K562 (cell line): ENCODE data around the gene OSBPL1A. TPM values are rescaled to one million over a fixed set of nuclear protein-coding genes. Genes with fewer than 3 reads are reported as not detected.
A peak's percentile ranks its signal among the peaks of the same experiment; 100 is the strongest.

Source experiments
- ATAC-seq: fragments of 200-7000 bp; cut with Tn5 transposase; 3 replicates; pipeline ENCODE4 v1.9.1; 2020; ENCODE audit warnings: moderate library complexity
- BruUV-seq: library from RNA; stranded (reverse); fragments of 400-500 nt; replicated peaks from 2 replicates; lab custom pipeline; 2021; lab: Mats Ljungman, UMichigan
- CTCF ChIA-PET: fragments of 300-600 bp; formaldehyde crosslinking; extraction: SDS; loops from one replicate; lab custom pipeline; 2021; ENCODE audit warnings: low intra/inter-chr PET ratio; lab: Yijun Ruan, JAX
- POLR2A ChIA-PET: fragments of 300-600, 350-650 bp; sonication (Branson Sonifier 250); formaldehyde crosslinking; extraction: SDS; loops from one replicate; lab custom pipeline; 2021; ENCODE audit warnings: antibody characterized with exemption, inconsistent platforms; lab: Yijun Ruan, JAX
- DNase-seq, 4 experiments: peaks; one replicate each; pipeline versions ENCODE4 v3.0.0 to v3.0.0-alpha.2; 2011 to 2018; ENCODE audit warnings: low spot score in 3 of 4, mixed read lengths in 3 of 4; ENCODE audit errors: extremely low read depth in 1 of 4
- FAIRE-seq: peaks from 2 replicates; lab custom pipeline; 2011; peaks lifted over from hg19 to GRCh38; lab: Jason Lieb, UNC
- H2AFZ ChIP-seq: 2 replicates; pipeline ENCODE4 v1.6.0; 2011; ENCODE audit warnings: low read depth, low read length, control low read depth, inconsistent platforms
- H3K27ac ChIP-seq: fragments of 200-600 bp; 3 replicates; pipeline ENCODE4 v1.8.0; 2011; ENCODE audit warnings: low read depth, mild to moderate bottlenecking, control low read depth, inconsistent platforms, low read length, moderate library complexity, mixed read lengths; ENCODE audit errors: extremely low read depth
- H3K27me3 ChIP-seq, 2 experiments: fragments of 300-600 bp in 1 of 2; 2 replicates in 1 of 2; 3 replicates in 1 of 2; pipeline versions ENCODE4 v1.6.0 to v1.8.0; 2011; ENCODE audit warnings: inconsistent platforms in 2 of 2, low read length in 2 of 2, mild to moderate bottlenecking in 1 of 2, mixed read lengths in 1 of 2, moderate library complexity in 1 of 2; ENCODE audit not compliant: control insufficient read depth in 2 of 2, insufficient read depth in 2 of 2
- H3K36me3 ChIP-seq: fragments of 300-600 bp; 3 replicates; pipeline ENCODE4 v1.8.0; 2011; ENCODE audit warnings: mild to moderate bottlenecking, low read length, inconsistent platforms; ENCODE audit not compliant: control insufficient read depth, insufficient read depth
- H3K4me1 ChIP-seq, 2 experiments: fragments of 200-600 bp in 1 of 2; replicated peaks in 1 of 2; 2 replicates in 1 of 2; 3 replicates in 1 of 2; pipeline versions ENCODE4 v1.5.1 to v1.8.0; 2011; ENCODE audit warnings: inconsistent platforms in 2 of 2, low read length in 2 of 2, mild to moderate bottlenecking in 1 of 2, mixed read lengths in 1 of 2, moderate library complexity in 1 of 2; ENCODE audit not compliant: control insufficient read depth in 2 of 2, insufficient read depth in 2 of 2
- H3K4me2 ChIP-seq: 2 replicates; pipeline ENCODE4 v1.6.1; 2011; ENCODE audit warnings: low read length, control low read depth, inconsistent platforms, mixed read lengths; ENCODE audit not compliant: insufficient read depth
- H3K4me3 ChIP-seq: fragments of 200-600 bp; sonication (generic), shearing (Covaris generic); 2 replicates; pipeline ENCODE4 v1.5.1; 2016; ENCODE audit warnings: control low read depth, inconsistent platforms
- H3K79me2 ChIP-seq: fragments of 200-600 bp; 3 replicates; pipeline ENCODE4 v1.8.0; 2011; ENCODE audit warnings: low read length, inconsistent platforms; ENCODE audit not compliant: control insufficient read depth, insufficient read depth
- H3K9ac ChIP-seq, 2 experiments: 2 replicates each; pipeline versions ENCODE4 v1.6.0 to v1.6.1; 2011; ENCODE audit warnings: low read depth in 2 of 2, low read length in 2 of 2, control low read depth in 1 of 2, inconsistent platforms in 1 of 2, mild to moderate bottlenecking in 1 of 2, mixed read lengths in 1 of 2; ENCODE audit not compliant: insufficient read depth in 1 of 2
- H3K9me1 ChIP-seq: one replicate; pipeline ENCODE4 v1.6.0; 2011; ENCODE audit warnings: inconsistent platforms, mild to moderate bottlenecking, low read length, moderate library complexity; ENCODE audit not compliant: control insufficient read depth, insufficient read depth
- H3K9me3 ChIP-seq: replicated peaks from 2 replicates; pipeline ENCODE4 v1.5.1; 2011; ENCODE audit warnings: low read depth, low read length, inconsistent platforms; ENCODE audit not compliant: control insufficient read depth, insufficient read depth
- H4K20me1 ChIP-seq: replicated peaks from 2 replicates; pipeline ENCODE4 v1.6.1; 2011; ENCODE audit warnings: low read length, inconsistent platforms, mixed read lengths; ENCODE audit not compliant: control insufficient read depth, insufficient read depth
- WGBS: fragments of 100-300 bp; shearing (Covaris generic); methylation state at CpG from one replicate; pipeline ENCODE4 v1.1.6; 2016; ENCODE audit warnings: low coverage, mixed read lengths; ENCODE audit not compliant: insufficient coverage; ENCODE audit errors: missing lambda C conversion rate; 5-methylcytosine and 5-hydroxymethylcytosine counted together
- in situ Hi-C: fragments of 300-500 bp; cut with MboI; formaldehyde crosslinking; loops from 4 replicates; pipeline ENCODE4 v1.15.0; 2018; ENCODE audit warnings: inconsistent platforms, mixed read lengths
- intact Hi-C: fragments of 100-400 bp; cut with micrococcal nuclease; formaldehyde crosslinking; loops from 2 replicates; pipeline ENCODE4 v1.14.2; 2022
- polyA plus RNA-seq, 8 experiments: library from polyadenylated mRNA; depleted of rRNA in 4 of 8; stranded (reverse) in 5 of 8; unstranded in 3 of 8; fragments of >200 nt; fragmentation: Nextera tagmentation in 2 of 8; fragmentation: Illumina TruSeq in 1 of 8; extraction: Ambion mirVana in 2 of 8; extraction: Trizol in 1 of 8; gene quantifications; 2 replicates each; pipeline versions ENCODE4 v1.2.1 to v1.2.3, GENCODE V29; 2011 to 2014; ENCODE audit warnings: inconsistent platforms in 1 of 8, missing spikeins in 1 of 8
- total RNA-seq, 7 experiments: library from RNA; depleted of rRNA in 6 of 7; stranded (reverse); fragments of >200 nt in 6 of 7; fragmentation: Illumina TruSeq in 2 of 7; extraction: Trizol in 2 of 7; gene quantifications; 2 replicates each; pipeline versions ENCODE4 v1.2.1 to v1.2.3, GENCODE V29; 2011 to 2021; ENCODE audit warnings: low replicate concordance in 1 of 7
- TF ChIP-seq, protein P1 (sequence below): sonication (generic); formaldehyde crosslinking; IDR thresholded peaks from 2 replicates; pipeline ENCODE4 v1.8.1; 2023; ENCODE audit warnings: mild to moderate bottlenecking, missing genetic modification reagents
- TF ChIP-seq, protein P2 (sequence below): fragments of 250-450 bp; sonication (Bioruptor Pico); IDR thresholded peaks from 2 replicates; pipeline ENCODE4 v1.4.0; 2020

OSBPL1A gene
- total and polyA plus RNA-seq, 9 of the 15 experiments (the other 6 are each of a cell fraction or from before 2014, with no cell fraction given) = 0.40 to 0.49 TPM; not detected in 7

DNA sequence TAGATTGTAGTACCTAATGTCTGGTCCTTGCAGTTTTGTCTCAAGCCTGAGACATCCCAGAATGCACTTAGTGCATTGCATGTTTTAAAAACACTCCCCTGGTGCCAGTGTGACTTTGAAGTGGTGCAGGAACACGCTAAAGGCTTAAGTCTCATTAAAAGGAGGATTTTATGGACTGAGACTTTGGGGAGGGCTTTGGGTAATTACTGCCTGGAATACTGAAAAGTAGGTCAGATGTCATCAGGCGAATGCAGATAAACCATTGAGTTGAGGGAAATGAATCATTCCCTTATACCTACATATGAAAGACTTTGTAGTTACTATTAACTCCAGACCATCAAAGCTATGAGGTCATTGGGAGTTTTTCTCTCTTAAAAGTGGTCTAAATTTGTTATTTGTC, 3.0 kb upstream of the OSBPL1A start:
- Histone ChIP-seq H3K9me1 (no peaks in the 10 kb centered on the region), H3K4me3 (no peak overlapping the region), H2AFZ (no peak overlapping the region), H3K27ac (no peak overlapping the region), H3K36me3 (no peaks in the 10 kb centered on the region), H3K79me2 (no peaks in the 10 kb centered on the region), H3K4me2 (no peak overlapping the region), H4K20me1 (0 out of 2 replicates have a peak, but pooled peaks cover 4% of the 10 kb centered on the region), H3K27me3 (peaks cover 11 to 12% of the 10 kb centered on the region in 2 experiments), H3K9me3 (no peaks in the 10 kb centered on the region), H3K9ac (no peak overlapping the region), H3K4me1 (peaks cover 0 to 9% of the 10 kb centered on the region in 2 experiments; a peak in 2 of 5 replicates)
- WGBS = 3% methylated on average over 2 of the region's 2 CpGs
- intact Hi-C loops (no loop called here), in situ Hi-C loops (no loop called here)
- FAIRE-seq (no peak), ATAC-seq (no peak), DNase-seq (no peak)
- BruUV-seq = no TSS peak
- ChIA-PET POLR2A (interaction anchor here (1.1 kb wide), 1 partner anchor 14 kb away, joined by 4 read pairs; no protein-coding TSS in a partner anchor), CTCF (no interaction called here)
- TF ChIP-seq, protein P1, sequence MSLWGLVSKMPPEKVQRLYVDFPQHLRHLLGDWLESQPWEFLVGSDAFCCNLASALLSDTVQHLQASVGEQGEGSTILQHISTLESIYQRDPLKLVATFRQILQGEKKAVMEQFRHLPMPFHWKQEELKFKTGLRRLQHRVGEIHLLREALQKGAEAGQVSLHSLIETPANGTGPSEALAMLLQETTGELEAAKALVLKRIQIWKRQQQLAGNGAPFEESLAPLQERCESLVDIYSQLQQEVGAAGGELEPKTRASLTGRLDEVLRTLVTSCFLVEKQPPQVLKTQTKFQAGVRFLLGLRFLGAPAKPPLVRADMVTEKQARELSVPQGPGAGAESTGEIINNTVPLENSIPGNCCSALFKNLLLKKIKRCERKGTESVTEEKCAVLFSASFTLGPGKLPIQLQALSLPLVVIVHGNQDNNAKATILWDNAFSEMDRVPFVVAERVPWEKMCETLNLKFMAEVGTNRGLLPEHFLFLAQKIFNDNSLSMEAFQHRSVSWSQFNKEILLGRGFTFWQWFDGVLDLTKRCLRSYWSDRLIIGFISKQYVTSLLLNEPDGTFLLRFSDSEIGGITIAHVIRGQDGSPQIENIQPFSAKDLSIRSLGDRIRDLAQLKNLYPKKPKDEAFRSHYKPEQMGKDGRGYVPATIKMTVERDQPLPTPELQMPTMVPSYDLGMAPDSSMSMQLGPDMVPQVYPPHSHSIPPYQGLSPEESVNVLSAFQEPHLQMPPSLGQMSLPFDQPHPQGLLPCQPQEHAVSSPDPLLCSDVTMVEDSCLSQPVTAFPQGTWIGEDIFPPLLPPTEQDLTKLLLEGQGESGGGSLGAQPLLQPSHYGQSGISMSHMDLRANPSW (CRISPR knock-in tag) = no peak
- TF ChIP-seq, protein P2, sequence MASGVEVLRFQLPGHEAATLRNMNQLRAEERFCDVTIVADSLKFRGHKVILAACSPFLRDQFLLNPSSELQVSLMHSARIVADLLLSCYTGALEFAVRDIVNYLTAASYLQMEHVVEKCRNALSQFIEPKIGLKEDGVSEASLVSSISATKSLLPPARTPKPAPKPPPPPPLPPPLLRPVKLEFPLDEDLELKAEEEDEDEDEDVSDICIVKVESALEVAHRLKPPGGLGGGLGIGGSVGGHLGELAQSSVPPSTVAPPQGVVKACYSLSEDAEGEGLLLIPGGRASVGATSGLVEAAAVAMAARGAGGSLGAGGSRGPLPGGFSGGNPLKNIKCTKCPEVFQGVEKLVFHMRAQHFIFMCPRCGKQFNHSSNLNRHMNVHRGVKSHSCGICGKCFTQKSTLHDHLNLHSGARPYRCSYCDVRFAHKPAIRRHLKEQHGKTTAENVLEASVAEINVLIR (CRISPR knock-in tag) = 0 out of 2 replicates have a peak, but pooled peaks have one; percentile 13
